Stimulated activated CD4-positive, alpha-beta T cell treated with anti-CD3 and anti-CD28 coated beads, TNF-alpha, amount 100 ng/mL, for 4 hours (primary cell): ENCODE measurements around the gene OTULINL.

Experiments used
- DNase-seq, 3 experiments: peaks; one replicate each; pipeline ENCODE4 v3.0.0-alpha.2; 2020; ENCODE audit warnings: low read depth in 3 of 3

OTULINL gene

DNA sequence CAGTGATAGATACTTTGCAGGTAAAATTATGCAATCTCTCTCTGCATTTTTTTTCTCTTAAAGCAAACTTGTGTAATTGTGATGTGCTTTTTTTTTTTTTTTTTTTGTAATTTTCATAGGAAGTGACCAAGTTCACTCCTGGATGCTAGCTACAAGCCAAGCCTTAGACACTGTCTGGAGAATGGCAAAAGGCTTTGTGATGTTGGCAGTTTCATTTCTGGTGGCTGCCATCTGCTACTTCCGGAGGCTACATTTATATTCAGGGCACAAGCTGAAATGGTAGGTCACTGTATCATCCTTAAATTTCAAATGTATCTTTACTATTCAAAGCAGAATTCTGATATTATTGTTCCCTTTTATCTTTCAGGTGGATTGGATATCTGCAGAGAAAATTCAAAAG is 19.3 kb downstream of the OTULINL start:
- no peak for DNase-seq

DNA sequence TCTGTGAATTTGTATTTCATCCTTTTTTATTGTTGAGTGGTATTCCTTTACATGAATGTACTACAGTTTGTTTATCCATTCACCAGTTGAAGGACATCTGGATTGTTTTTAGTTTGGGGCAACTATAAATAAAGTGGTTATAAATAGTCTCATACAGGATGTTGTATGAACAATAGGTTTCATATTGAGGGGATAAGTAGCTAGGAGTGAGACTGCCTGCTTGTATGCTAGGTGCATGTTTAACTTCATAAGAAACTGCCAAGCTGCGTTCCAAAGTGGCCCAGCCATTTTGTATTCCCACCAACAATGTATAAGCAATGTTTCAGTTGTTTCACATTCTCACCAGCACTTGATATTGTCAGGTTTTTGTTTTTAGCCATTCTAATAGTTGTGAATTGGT is 21.5 kb downstream of the OTULINL start:
- DNase-seq, result no peak

DNA sequence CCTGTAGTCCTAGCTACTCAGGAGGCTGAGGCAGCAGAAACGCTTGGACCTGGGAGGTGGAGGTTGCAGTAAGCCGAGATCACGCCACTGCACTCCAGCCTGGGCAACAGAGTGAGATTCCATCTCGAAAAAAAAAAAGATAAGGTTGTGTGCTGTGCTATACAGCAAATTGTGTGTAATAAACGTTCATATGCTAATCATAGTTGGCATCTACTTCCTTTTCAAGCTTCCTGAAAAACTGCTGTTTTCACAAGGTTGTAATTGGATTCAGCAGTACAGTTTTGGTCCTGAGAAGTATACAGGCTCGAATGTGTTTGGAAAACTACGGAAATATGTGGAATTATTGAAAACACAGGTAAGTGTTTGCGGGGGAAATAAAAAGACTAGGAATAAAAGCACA is 25.5 kb downstream of the OTULINL start:
- no peak for DNase-seq

DNA sequence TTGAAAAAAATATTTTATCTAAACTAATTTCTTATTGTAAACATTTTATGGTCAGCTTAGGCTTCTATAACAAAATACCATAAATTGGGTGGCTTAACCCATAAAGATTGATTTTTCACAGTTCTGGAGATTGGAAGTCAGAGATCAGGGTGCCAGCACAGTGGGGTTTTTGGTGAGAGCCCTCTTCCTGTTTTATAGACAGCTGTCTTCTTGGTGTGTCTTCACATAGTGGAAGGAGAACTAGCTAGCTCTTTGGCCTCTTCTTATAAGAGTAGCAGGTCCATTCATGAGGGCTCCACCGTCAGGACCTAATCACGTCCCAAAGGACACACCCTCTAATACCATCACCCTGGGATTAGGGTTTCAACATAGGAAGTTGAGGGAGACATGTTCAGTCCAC is 26.6 kb downstream of the OTULINL start:
- no peak for DNase-seq

DNA sequence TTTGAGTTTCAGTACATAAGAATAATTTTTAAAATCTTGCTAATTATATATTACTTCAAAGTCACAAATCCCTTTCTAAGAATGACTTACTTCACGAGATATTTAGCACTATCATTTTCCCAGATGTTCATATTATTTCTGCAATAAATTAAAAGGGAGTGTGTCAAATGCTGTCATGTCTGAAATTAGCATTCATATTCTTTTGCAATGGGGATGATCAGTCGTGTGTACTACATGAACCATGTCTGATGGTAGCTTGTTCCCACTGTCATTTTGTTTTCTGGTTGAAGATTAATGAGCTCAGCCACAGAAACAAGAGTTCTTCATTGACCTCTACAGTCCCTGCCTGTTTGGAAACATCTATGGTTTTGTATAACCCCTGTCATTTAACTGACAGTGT is 30.1 kb downstream of the OTULINL start:
- DNase-seq, result no peak

DNA sequence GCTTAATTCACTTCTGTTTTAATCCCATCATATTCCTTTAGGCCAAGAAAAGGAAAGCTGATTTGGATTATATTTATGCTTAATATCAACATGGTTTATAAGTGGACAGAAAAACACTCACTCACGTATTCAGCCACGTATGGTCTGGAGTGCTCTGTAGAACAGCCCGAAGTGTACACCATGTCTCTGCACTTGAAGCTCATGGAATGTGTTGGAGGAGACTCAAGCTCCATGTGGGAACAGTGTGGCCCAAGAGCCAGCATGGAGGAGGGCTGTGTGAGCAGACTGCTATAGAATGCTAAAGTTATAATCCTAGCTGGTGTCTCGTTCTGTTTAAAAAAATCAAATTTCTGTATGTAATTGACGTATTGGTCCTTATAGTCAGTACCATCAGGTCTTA is 32.9 kb downstream of the OTULINL start:
- DNase-seq, result no peak

DNA sequence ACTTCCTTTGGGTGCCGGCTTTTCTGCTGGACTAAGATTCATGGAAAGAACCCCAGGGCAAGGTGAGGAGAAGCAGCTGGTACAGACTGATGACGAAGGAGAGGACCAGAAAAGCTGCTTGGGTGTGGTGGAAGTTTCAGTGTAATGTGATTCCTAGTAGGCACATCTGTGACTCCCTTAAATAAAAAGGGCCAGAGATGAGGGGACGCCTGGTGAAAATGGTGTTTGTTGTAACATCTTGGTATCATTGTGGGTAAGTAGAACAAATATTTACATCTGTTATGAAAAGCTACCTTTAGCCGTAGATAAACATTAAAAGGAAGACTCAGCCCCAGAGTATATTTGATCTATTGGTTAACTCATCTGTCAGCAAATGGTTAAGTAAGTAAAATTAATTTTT is 33.8 kb downstream of the OTULINL start:
- no peak for DNase-seq

DNA sequence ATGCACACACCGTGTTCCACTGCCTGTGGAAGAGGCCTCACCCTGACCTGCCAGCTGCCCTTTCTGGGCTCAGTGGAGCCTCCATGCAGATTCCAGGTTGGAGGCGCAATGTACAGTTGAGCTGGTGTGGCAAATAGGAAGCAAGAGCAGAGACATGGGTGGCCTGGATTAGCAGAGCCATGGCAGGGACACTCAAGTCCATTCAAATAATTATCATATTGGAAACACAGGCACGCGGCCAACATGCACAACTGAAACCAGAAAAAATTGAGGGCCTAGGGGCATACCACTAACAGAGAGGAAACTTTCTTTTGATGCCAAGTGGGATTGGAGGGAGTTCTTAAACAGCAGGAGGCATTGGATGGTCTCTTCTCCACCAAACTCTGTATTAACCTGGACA is 35.8 kb downstream of the OTULINL start:
- no peak for DNase-seq

DNA sequence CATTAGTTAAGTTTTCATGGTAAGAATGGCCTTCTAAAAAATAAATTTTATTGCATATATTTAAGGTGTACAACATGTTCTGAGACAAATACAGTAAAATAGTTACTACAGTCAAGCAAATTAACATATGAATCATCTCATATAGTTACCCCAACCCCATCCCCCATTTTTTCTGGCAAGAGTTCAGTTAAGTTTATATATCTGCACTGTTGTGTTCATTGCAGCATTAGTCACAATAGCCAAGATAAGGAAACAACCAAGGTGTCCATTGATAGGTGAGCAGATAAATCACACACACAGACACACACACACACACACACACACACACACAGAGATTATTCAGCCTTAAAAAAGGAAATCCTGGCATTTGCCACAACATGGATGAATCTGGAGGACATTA is 45.7 kb downstream of the OTULINL start:
- DNase-seq, result no peak

DNA sequence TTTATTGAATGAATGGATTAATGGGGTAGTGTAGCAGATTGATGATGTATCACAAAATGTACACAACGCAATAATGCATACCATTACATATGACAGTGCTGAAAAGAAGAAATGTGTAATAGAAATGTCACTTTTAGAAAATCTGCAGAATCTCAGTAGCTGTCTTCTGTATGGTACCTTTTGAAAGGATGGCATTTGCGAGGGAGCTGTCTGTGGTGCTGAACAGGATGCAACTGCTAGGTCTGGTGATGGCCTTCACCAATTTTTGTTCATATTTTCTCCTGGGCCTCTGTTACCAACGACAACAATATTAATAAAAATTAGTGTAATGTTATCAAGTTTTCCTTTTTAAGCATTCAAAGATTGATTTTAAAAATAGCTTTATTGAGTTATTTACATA is 46.8 kb downstream of the OTULINL start:
- peak in 2 of 3 experiments; percentile 1 to 12 for DNase-seq

DNA sequence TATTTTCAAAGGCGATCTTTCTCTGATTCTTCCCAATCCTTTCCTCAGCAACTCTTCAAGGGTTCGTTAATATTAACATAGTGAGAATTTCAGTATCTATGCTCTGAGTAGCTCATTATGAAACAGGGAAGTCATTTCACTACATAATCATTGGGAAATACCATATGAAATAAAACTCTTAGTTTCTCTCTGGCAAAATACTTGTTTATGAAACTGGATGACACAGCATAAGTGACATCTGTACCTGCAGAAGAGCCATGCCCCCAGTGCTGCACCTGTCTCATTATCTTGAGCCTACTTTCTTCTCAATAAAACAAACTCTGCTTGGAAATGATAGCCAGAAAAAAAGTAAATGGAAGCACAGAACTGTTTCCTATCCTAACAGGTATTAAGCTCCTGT is 49.1 kb downstream of the OTULINL start:
- DNase-seq, result no peak

DNA sequence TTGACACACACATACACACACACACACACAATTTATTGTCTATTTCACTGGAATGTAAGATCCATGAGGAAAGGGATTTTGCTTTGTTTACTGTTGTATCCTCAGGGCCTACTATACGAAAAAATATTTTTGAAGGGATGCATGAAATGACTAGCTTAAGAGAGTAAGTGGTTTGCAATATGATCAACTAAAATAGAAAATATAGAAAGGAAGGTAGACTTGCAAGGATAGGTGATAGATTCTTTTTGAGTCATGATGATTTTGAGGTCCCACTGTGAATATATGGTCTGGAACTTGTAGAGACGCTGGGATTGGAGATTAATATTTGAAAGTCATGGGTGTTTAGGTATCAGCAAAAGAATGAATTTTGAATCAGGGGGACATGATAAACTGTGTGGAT is 54.1 kb downstream of the OTULINL start:
- DNase-seq, result no peak

DNA sequence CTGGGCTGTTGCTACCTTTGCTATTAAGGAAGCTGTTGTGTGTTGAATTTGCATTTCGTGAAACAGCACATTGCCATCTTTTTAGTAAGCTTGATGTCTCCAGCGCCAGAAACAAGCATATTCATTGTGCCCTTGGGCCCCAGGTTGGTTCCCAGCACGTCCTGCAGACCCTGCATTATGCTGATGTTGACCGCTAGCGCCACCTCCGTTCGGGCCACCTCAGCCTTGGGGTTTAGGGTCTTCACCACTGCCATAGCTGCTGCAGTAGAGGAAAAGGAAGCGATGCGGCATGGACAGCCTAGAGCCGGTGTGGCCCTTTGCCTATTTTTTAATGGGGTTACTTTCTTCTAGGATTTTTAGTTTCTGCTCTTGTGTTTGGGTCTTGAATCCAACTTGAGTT is 59.2 kb downstream of the OTULINL start:
- DNase-seq, result no peak

DNA sequence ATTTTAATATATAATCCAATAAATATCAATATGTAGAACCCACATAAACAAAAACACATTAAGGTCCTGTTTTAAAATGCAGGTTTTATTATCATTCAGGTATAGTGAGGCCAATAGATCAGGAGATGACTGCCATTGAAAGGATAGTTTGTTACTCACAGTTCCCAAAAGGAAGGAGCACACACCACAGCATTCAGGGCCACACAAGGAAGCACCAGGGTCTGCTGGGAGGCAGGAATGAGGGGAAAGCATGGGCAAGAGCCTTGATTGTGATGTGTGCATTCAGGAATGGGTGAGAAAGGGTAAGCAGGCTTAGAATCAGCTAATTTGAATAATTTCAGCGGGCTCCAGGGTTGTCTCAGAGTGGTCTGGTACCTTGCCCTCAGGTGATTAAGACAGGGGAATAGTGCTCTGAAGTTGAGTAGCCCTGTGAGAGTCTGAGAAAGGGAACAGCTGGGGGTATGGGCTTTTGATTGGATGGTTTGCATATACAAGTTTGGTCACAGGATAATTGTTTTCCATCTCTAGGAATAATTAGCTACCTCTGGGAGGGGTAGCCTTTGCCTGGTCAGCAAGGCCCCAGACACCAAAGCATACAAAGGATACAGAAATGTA is 63.1 kb downstream of the OTULINL start:
- DNase-seq, result no peak

DNA sequence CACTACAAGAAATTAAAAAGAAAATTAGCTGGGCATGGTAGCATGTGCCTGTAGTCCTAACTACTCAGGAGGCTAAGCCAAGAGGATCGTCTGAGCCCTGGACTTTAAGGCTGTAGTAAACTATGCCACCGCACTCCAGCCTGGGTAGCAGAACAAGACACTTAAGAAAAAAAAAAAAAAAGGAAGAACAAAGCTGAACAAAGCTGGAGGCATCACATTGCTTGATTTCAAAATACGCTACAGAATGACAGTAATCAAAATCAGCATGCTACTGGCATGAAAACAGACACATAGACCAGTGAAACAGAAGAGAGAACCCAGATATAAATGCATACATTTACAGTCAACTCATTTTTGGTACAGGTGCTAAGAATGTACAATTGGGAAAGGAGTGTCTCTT is 68.5 kb downstream of the OTULINL start:
- DNase-seq, result no peak

DNA sequence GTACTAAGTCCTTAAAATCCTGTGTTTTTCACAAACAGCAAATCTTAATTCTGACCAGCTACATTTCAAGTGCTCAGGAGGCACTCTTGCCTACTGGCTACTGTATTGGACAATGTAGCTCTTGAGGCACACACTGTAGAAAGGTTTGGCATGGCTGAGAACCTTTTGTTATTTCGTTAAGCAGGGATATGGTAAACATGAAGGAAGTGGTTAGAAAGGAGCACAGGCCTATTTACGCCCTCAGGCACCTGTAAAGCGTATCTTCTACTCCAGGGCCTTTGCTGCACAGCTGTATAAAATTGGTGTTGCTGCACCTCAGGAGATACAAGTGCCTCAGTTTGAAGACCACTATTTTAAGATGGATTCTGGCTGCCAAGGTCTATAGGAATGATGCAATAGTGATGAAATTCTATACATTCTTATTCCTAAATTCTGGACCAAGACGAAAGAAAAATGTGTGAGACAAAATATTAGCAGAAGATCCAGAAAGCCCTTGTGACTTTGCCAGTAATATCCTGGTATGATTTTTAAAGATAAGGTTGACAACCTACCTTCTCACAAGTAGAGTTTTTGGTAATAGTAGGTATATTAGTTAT is 73.7 kb downstream of the OTULINL start:
- DNase-seq, result no peak

DNA sequence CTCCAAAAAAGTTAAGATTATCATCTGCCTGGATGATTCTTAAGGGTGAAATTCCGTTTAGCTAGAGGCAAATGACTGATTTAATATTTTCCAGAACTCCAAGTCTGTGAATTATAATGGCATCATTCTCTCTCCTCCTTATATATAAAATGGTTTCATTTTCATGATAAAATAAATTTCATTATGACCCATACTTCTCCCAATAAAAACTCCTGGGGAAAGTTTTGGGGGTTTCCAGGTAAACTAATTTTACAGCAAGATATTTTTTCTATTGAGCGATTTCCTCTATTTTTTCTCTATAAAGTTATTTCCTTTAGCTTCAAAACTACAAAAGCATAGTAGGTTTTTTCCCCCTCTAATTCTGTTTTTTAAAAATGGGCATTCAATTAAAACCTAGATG is 75.3 kb downstream of the OTULINL start:
- DNase-seq, result no peak

DNA sequence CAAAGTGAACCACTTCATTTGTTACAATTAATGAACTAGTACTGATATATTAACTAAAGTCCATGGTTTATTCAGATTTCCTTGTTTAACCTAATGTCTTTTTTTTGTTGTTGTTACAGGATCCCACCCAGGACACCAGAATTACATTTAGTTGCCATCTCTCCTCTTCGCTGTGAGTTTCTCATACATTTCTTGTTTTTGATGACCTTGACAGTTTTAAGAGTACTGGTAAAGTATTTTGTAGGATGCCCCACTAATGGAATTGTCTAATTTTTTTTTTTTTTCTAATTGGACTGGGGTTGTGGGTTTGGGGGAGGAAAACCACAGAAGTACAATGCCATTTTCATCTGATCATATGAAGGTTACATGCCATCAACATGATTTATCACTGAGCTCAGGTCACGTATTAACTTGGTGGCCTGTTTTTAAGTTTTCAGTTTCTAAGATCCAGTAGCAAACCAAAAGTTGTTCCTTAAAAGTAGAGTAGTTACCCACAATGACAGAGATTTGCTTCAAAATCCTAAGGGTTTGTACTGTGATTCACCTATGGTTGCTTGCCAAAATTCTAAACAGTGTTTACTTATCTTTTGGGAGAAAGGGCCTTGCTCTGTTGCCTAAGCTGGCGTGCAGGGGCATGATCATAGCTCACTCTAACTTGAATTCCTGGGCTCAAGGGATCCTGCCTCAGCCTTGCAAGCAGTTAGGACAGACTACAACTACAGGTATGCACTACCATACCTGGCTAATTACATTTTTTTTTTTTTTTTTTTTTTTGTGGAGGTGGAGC is 78.4 kb downstream of the OTULINL start:
- DNase-seq, result no peak

DNA sequence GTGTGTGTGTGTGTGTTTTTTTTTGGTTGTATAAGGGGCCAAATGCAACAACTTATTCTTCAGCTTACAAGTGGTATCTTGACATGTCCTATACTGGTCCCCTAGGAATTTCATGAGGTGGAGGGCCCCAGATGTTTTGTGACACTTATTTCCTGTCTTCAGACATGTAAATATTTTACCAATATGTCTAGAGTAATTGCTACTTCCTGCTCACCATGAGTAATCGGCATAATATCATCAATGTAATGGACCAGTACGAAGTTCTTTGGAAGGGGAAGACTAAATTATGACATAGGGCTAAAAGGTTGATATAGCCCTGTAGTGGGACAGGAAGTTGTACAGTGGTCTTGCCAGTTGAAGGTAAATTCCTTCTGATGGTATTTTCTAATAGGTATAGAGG is 79.2 kb downstream of the OTULINL start:
- no peak for DNase-seq
